Adipose tissue (tissue), 3 donors: ENCODE data around the gene UBE2V1. TPM values are rescaled to one million over a fixed set of nuclear protein-coding genes. Genes with fewer than 3 reads are reported as not detected.
"Not testable (repeated sequence)": the region's sequence is repeated elsewhere in the genome, so short reads cannot be mapped to it uniquely, and the experiment has no call there.

Experiments used
- H3K27ac ChIP-seq: one replicate; pipeline ENCODE4 v1.5.1; 2013; ENCODE audit warnings: low read depth, low read length
- WGBS, 3 donors: extraction: QIAGEN DNeasy Blood & Tissue Kit; methylation state at CpG; one replicate each; pipeline ENCODE4 v1.1.7; 2013; 5-methylcytosine and 5-hydroxymethylcytosine counted together
- polyA plus RNA-seq, 3 donors: library from polyadenylated mRNA; stranded (reverse); fragments of 200-250 nt; gene quantifications; one replicate each; pipeline ENCODE4 v1.2.3, GENCODE V29; 2013
- donor health status: healthy with polysubstance abuse.
- donor health status: Bipolar disorder and iron deficiency.
- donor health status: healthy.

The UBE2V1 gene
- polyA plus RNA-seq, 3 donors, result 45.8 to 85.7 (median 66.3) TPM

- H3K27ac ChIP-seq, result no peak overlapping the region
Observed at GRCh38 chr20:50121858-50122271, 8.9 kb upstream of the UBE2V1 start.

GRCh38 chr20:50120935-50121693 is 8.2 kb upstream of the UBE2V1 start:
- WGBS, 3 donors, result 22 to 44% (median 42%) methylated on average over 9 of the region's 9 CpGs
- H3K27ac ChIP-seq, result no peak overlapping the region

More at GRCh38 chr20:50121858-50122271, 8.9 kb upstream of the UBE2V1 start:
- 79 to 89% (median 86%) methylated on average over 4 of the region's 4 CpGs for WGBS, 3 donors

- 65 to 81% (median 74%) methylated on average over 2 of the region's 2 CpGs for WGBS, 3 donors
- no peak overlapping the region for H3K27ac ChIP-seq
Observed at GRCh38 chr20:50118203-50118602, 5.3 kb upstream of the UBE2V1 start.

- no peak overlapping the region for H3K27ac ChIP-seq
- 86 to 91% (median 88%) methylated on average over 19 of the region's 19 CpGs for WGBS, 3 donors
Observed at GRCh38 chr20:50116368-50116999, 3.5 kb upstream of the UBE2V1 start.

GRCh38 chr20:50115591-50116367 is 2.8 kb upstream of the UBE2V1 start:
- H3K27ac ChIP-seq, result no peak overlapping the region
- 0% methylated on average over 24 of the region's 24 CpGs for WGBS, 3 donors

- no peak overlapping the region for H3K27ac ChIP-seq
- 54 to 69% (median 63%) methylated on average over 6 of the region's 6 CpGs for WGBS, 3 donors
Observed at GRCh38 chr20:50115041-50115512, 2.1 kb upstream of the UBE2V1 start.

- 16 to 18% (median 17%) methylated on average over 11 of the region's 11 CpGs for WGBS, 3 donors
- H3K27ac ChIP-seq, result peak overlapping the region; percentile 94
Observed at GRCh38 chr20:50113420-50114224, 672 bp upstream of the UBE2V1 start.

- no peak overlapping the region for H3K27ac ChIP-seq
- 5 to 13% (median 10%) methylated on average over 9 of the region's 9 CpGs for WGBS, 3 donors
Observed at GRCh38 chr20:50111829-50112495, 988 bp downstream of the UBE2V1 start.

- WGBS, 3 donors, result 33 to 55% (median 44%) methylated on average over 10 of the region's 10 CpGs
- no peak overlapping the region for H3K27ac ChIP-seq
Observed at GRCh38 chr20:50111120-50111828, 1.7 kb downstream of the UBE2V1 start.

GRCh38 chr20:50110141-50111047 is 2.6 kb downstream of the UBE2V1 start:
- WGBS, 3 donors, result 21 to 27% (median 24%) methylated on average over 4 of the region's 4 CpGs
- no peak overlapping the region for H3K27ac ChIP-seq

- 48 to 71% (median 60%) methylated on average over 4 of the region's 4 CpGs for WGBS, 3 donors
- no peak overlapping the region for H3K27ac ChIP-seq
Observed at GRCh38 chr20:50108556-50109235, 4.3 kb downstream of the UBE2V1 start.

GRCh38 chr20:50107796-50108331 is 5.1 kb downstream of the UBE2V1 start:
- 50 to 75% (median 75%) methylated on average over 6 of the region's 6 CpGs for WGBS, 3 donors
- no peak overlapping the region for H3K27ac ChIP-seq

GRCh38 chr20:50107086-50107660 is 5.8 kb downstream of the UBE2V1 start:
- H3K27ac ChIP-seq, result no peak overlapping the region

GRCh38 chr20:50106669-50107068 is 6.3 kb downstream of the UBE2V1 start:
- not testable (repeated sequence) for H3K27ac ChIP-seq
- 67 to 93% (median 90%) methylated on average over 5 of the region's 5 CpGs for WGBS, 3 donors

More at GRCh38 chr20:50107086-50107660, 5.8 kb downstream of the UBE2V1 start:
- 77 to 82% (median 79%) methylated on average over 6 of the region's 6 CpGs for WGBS, 3 donors

- H3K27ac ChIP-seq, result not testable (repeated sequence)
- WGBS, 3 donors, result 83 to 93% (median 89%) methylated on average over 15 of the region's 15 CpGs
Observed at GRCh38 chr20:50103464-50104107, 9.4 kb downstream of the UBE2V1 start.
